ENCODE measurements around the gene RXRA. TPM values are rescaled to one million over a fixed set of nuclear protein-coding genes. Genes with fewer than 3 reads are reported as not detected.

RXRA gene
- polyA plus RNA-seq, 1 donor from 2014 or later, result 2.7 TPM

- no peaks in the 10 kb centered on the region for H4K20me1 ChIP-seq (ENCODE audit: insufficient read depth)
- H3F3A ChIP-seq (ENCODE audit: insufficient read depth, low read length, poor library complexity, severe bottlenecking), result no peaks in the 10 kb centered on the region
- no peaks in the 10 kb centered on the region for H3K9me2 ChIP-seq (ENCODE audit: insufficient read depth, low read length)
- TF ChIP-seq EZH2 (IDR thresholded peaks at IDR 0.05; ENCODE audit: borderline replicate concordance, insufficient read depth, low read length, poor library complexity, severe bottlenecking) (no peak), POLR2AphosphoS5 (IDR thresholded peaks at IDR 0.05) (no peak), CTCF (IDR thresholded peaks at IDR 0.05; ENCODE audit: poor library complexity, severe bottlenecking) (no peak), SMC3 (conservative IDR thresholded peaks at IDR 0.05; ENCODE audit: poor library complexity) (no peak), EP300 (conservative IDR thresholded peaks at IDR 0.05; ENCODE audit: poor library complexity, severe bottlenecking) (no peak), RAD21 (conservative IDR thresholded peaks at IDR 0.05) (no peak), REST (IDR thresholded peaks at IDR 0.05; ENCODE audit: borderline replicate concordance) (no peak), MXI1 (conservative IDR thresholded peaks at IDR 0.05; ENCODE audit: poor library complexity, severe bottlenecking) (no peak), TAF1 (IDR thresholded peaks at IDR 0.05; ENCODE audit: low read depth) (no peak)
- H3K9me3 ChIP-seq (ENCODE audit: low read length), result no peaks in the 10 kb centered on the region
- H3K27ac ChIP-seq (ENCODE audit: low read length), result no peak overlapping the region
- no peak overlapping the region for H3K9ac ChIP-seq (ENCODE audit: low read length)
- no peak overlapping the region for H2AFZ ChIP-seq (ENCODE audit: low read depth, low read length)
- H3K4me3 ChIP-seq (ENCODE audit: low read length), result no peak overlapping the region
- no peaks in the 10 kb centered on the region for H3K27me3 ChIP-seq (ENCODE audit: insufficient read depth, low read depth, low read length)
- H3K36me3 ChIP-seq (ENCODE audit: insufficient read depth, low read length), result no peaks in the 10 kb centered on the region
- no peak overlapping the region for H3K4me2 ChIP-seq (ENCODE audit: low read length)
- H3K79me2 ChIP-seq (replicated peaks; ENCODE audit: insufficient read depth, low read length), result no peaks in the 10 kb centered on the region
These were observed 47.1 kb upstream of the RXRA start for GRCh38 chr9:134278974-134279640.

DNA sequence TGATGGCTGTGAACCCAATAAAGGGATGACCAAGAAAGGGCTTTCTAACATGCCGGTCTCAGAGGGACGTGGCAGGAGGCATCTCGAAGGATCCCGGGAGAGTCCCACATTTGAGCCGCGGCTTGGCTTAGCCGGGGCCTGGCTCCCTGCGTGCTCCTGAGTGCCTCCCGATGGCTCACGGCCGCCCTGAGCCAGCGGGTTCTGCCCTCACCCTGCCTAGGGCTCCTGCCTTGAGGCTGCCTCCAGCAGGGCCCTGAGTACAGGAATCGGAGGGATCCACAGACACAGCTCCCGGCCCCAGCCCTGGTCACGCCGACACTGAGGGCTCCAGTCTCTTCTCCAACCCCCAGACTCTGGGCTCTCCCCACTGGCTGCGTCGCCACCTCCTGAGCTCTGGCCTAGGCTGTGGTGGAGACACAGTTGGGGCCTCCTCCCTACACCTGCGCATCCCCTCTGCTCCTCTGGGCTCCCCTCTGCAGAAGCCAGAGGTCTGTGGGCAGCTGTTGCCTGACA, 44.1 kb upstream of the RXRA start:
- Histone ChIP-seq H3K27me3 (ENCODE audit: insufficient read depth, low read depth, low read length) (no peaks in the 10 kb centered on the region), H3K9me3 (ENCODE audit: low read length) (no peaks in the 10 kb centered on the region), H3K9ac (ENCODE audit: low read length) (no peak overlapping the region), H3K4me3 (ENCODE audit: low read length) (no peak overlapping the region), H3K9me2 (ENCODE audit: insufficient read depth, low read length) (no peaks in the 10 kb centered on the region), H2AFZ (ENCODE audit: low read depth, low read length) (no peak overlapping the region), H3K36me3 (ENCODE audit: insufficient read depth, low read length) (no peaks in the 10 kb centered on the region), H4K20me1 (ENCODE audit: insufficient read depth) (no peaks in the 10 kb centered on the region), H3F3A (ENCODE audit: insufficient read depth, low read length, poor library complexity, severe bottlenecking) (no peaks in the 10 kb centered on the region), H3K4me2 (ENCODE audit: low read length) (no peak overlapping the region), H3K27ac (ENCODE audit: low read length) (no peak overlapping the region), H3K79me2 (replicated peaks; ENCODE audit: insufficient read depth, low read length) (no peaks in the 10 kb centered on the region)
- TF ChIP-seq MXI1 (conservative IDR thresholded peaks at IDR 0.05; ENCODE audit: poor library complexity, severe bottlenecking) (no peak), EZH2 (IDR thresholded peaks at IDR 0.05; ENCODE audit: borderline replicate concordance, insufficient read depth, low read length, poor library complexity, severe bottlenecking) (no peak)
